Breast epithelium (tissue), 3 donors: ENCODE results near the gene SIRPG.

Source experiments
- CTCF ChIP-seq, 3 donors: fragments of 450-650 bp; IDR thresholded peaks; one replicate each; pipeline ENCODE4 v1.5.1; 2016 to 2017; ENCODE audit warnings: antibody characterized with exemption in 3 of 3, mild to moderate bottlenecking in 3 of 3, moderate library complexity in 3 of 3
- POLR2AphosphoS5 ChIP-seq, 3 donors: sonication (generic); formaldehyde crosslinking; IDR thresholded peaks; one replicate each; pipeline ENCODE4 v1.6.1; 2017; ENCODE audit warnings: antibody characterized with exemption in 3 of 3

- TF ChIP-seq CTCF (IDR thresholded peaks at IDR 0.05) (no peak), POLR2AphosphoS5 (IDR thresholded peaks at IDR 0.05) (no peak)
Observed at GRCh38 chr20:1672728-1673127, 15.1 kb upstream of the SIRPG start.
